ENCODE measurements around the gene P2RY8. TPM values are rescaled to one million over a fixed set of nuclear protein-coding genes. Genes with fewer than 3 reads are reported as not detected.
"Not testable (repeated sequence)": the region's sequence is repeated elsewhere in the genome, so short reads cannot be mapped to it uniquely, and the experiment has no call there.

The P2RY8 gene
- total and polyA plus RNA-seq, 2 donors (not counting 1 experiment from before 2014, with no cell fraction given): 72.3 to 142 TPM

DNA sequence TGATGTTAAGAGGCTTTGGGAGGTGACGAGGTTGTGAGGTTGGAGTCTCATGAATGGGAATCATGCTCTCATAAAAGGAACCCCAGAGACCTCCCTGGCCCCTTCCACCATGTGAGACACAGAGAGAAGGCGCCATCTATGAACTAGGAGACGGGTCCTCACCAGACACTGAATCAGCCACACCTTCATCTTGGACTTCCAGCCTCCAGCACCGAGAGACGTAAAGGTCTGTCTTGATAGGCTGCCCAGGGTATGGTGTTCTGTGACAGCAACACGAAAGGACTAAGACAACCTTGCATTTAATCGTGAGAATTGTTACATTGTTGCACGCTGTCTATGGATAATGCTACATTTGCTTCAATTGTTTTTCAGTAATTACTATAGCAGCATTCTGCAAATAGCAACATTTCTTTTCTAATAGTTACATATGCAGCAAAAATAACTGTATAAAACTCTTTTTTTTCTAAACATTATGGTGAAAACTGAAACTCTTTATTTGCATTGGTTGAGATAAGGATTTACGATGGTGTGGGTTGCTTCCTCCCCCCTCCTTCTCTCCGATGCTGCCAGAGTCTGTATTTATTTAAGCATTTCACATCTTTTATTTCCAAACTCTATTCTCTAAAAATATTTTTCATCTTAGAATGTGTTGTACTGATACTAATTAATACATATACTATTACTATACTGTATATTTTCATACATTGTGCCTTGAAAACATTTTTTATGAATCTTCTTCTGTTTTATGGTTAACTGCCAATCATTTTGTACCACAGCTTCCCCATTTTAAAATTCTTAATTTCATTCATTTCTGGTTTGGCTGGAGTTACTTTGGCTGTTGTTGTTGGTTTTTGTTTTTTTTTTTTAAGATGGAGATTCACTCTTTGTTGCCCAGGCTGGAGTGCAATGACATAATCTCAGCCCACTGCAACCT, 28.0 kb upstream of the P2RY8 start:
- H3K4me3 Mint-ChIP-seq: peak overlapping the region; percentile 53
- H4K20me1 ChIP-seq (ENCODE audit: control insufficient read depth, insufficient read depth, low read length, poor library complexity, severe bottlenecking): no peaks in the 10 kb centered on the region
- no peaks in the 10 kb centered on the region for H3K9me3 Mint-ChIP-seq (ENCODE audit: insufficient read depth)
- H3K4me1 ChIP-seq (ENCODE audit: control insufficient read depth in 2 of 2, insufficient read depth in 2 of 2, low read length in 2 of 2): peaks cover 15 to 25% of the 10 kb centered on the region in 2 donors
- H3K4me2 ChIP-seq (replicated peaks; ENCODE audit: low read depth, low read length, poor library complexity, severe bottlenecking): peak overlapping the region; percentile 48
- H3K9ac ChIP-seq (ENCODE audit: low read length): no peak overlapping the region
- peak overlapping the region; percentile 48 for H2AFZ ChIP-seq (ENCODE audit: insufficient read depth, low read depth, low read length, poor library complexity, severe bottlenecking)
- intact Hi-C loops (cut with micrococcal nuclease): no loop called here
- ChIA-PET CTCF (no interaction called here), POLR2A (no interaction called here)
- H3K9me3 ChIP-seq (ENCODE audit: control extremely low read depth in 1 of 3, control insufficient read depth in 2 of 3, insufficient read depth in 1 of 3, low read length in 2 of 3): peaks cover 0 to 4% (median 0%) of the 10 kb centered on the region in 3 donors
- DNase-seq: no peak
- no peaks in the 10 kb centered on the region for H3K79me2 ChIP-seq (ENCODE audit: control insufficient read depth, insufficient read depth, low read length)
- H3K27ac Mint-ChIP-seq: peak overlapping the region; percentile 24
- no peak for ATAC-seq (ENCODE audit: low read depth)
- TF ChIP-seq, protein P1, sequence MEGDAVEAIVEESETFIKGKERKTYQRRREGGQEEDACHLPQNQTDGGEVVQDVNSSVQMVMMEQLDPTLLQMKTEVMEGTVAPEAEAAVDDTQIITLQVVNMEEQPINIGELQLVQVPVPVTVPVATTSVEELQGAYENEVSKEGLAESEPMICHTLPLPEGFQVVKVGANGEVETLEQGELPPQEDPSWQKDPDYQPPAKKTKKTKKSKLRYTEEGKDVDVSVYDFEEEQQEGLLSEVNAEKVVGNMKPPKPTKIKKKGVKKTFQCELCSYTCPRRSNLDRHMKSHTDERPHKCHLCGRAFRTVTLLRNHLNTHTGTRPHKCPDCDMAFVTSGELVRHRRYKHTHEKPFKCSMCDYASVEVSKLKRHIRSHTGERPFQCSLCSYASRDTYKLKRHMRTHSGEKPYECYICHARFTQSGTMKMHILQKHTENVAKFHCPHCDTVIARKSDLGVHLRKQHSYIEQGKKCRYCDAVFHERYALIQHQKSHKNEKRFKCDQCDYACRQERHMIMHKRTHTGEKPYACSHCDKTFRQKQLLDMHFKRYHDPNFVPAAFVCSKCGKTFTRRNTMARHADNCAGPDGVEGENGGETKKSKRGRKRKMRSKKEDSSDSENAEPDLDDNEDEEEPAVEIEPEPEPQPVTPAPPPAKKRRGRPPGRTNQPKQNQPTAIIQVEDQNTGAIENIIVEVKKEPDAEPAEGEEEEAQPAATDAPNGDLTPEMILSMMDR (IDR thresholded peaks at IDR 0.05): no peak
- no peak for TF ChIP-seq EZH2 (IDR thresholded peaks at IDR 0.05; ENCODE audit: borderline replicate concordance, insufficient read depth, low read depth, low read length, poor library complexity, severe bottlenecking)
- no peaks in the 10 kb centered on the region for H3K36me3 ChIP-seq (replicated peaks in 1 of 2; ENCODE audit: control extremely low read depth in 1 of 2, control insufficient read depth in 1 of 2, extremely low read depth in 1 of 2, insufficient read depth in 2 of 2, low read length in 1 of 2)
- no peak overlapping the region for H3K27ac ChIP-seq (ENCODE audit: low read length in 2 of 2)
- WGBS (ENCODE audit: insufficient coverage): 53% methylated on average over 3 of the region's 10 CpGs
- peaks cover 36% of the 10 kb centered on the region for H3K4me1 Mint-ChIP-seq
- H3K27me3 Mint-ChIP-seq: no peaks in the 10 kb centered on the region
- peak overlapping the region in 2 of 5 experiments; percentile 5 to 14 for H3K4me3 ChIP-seq (ENCODE audit: control extremely low read depth in 1 of 5, extremely low read depth in 1 of 5, insufficient read depth in 1 of 5, low read depth in 2 of 5, low read length in 4 of 5)
- H3K27me3 ChIP-seq (replicated peaks in 1 of 4; ENCODE audit: control extremely low read depth in 1 of 4, control insufficient read depth in 3 of 4, insufficient read depth in 4 of 4, low read length in 3 of 4): no peaks in the 10 kb centered on the region

DNA sequence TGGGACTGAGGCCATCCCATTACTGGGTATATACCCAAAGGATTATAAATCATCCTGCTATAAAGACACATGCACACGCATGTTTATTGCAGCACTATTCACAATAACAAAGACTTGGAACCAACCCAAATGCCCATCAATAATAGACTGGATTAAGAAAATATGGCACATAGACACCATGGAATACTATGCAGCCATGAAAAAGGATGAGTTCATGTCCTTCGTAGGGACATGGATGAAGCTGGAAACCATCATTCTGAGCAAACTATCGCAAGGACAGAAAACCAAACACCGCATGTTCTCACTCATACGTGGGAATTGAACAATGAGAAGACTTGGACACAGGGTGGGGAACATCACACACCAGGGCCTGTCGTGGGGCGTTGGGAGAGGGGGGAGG, 27.1 kb upstream of the P2RY8 start:
- H3K27ac Mint-ChIP-seq: peak overlapping the region; percentile 2
- ATAC-seq (ENCODE audit: low read depth); H3K36me3 ChIP-seq (replicated peaks in 1 of 2; ENCODE audit: control extremely low read depth in 1 of 2, control insufficient read depth in 1 of 2, extremely low read depth in 1 of 2, insufficient read depth in 2 of 2, low read length in 1 of 2); POLR2A ChIA-PET; H3K4me3 ChIP-seq (ENCODE audit: control extremely low read depth in 1 of 5, extremely low read depth in 1 of 5, insufficient read depth in 1 of 5, low read depth in 2 of 5, low read length in 4 of 5); DNase-seq; H2AFZ ChIP-seq (ENCODE audit: insufficient read depth, low read depth, low read length, poor library complexity, severe bottlenecking); H3K27me3 Mint-ChIP-seq; CTCF ChIA-PET; H3K27me3 ChIP-seq (replicated peaks in 1 of 4; ENCODE audit: control extremely low read depth in 1 of 4, control insufficient read depth in 3 of 4, insufficient read depth in 4 of 4, low read length in 3 of 4); H3K9me3 Mint-ChIP-seq (ENCODE audit: insufficient read depth); intact Hi-C loops (cut with micrococcal nuclease); H3K9me3 ChIP-seq (ENCODE audit: control extremely low read depth in 1 of 3, control insufficient read depth in 2 of 3, insufficient read depth in 1 of 3, low read length in 2 of 3); H3K9ac ChIP-seq (ENCODE audit: low read length); H3K27ac ChIP-seq (ENCODE audit: low read length in 2 of 2); H3K4me3 Mint-ChIP-seq; H3K79me2 ChIP-seq (ENCODE audit: control insufficient read depth, insufficient read depth, low read length); H4K20me1 ChIP-seq (ENCODE audit: control insufficient read depth, insufficient read depth, low read length, poor library complexity, severe bottlenecking); H3K4me2 ChIP-seq (replicated peaks; ENCODE audit: low read depth, low read length, poor library complexity, severe bottlenecking): not testable (repeated sequence)
- H3K4me1 Mint-ChIP-seq: peaks cover 36% of the 10 kb centered on the region
- 100% methylated on average over 2 of the region's 7 CpGs for WGBS (ENCODE audit: insufficient coverage)
- H3K4me1 ChIP-seq (ENCODE audit: control insufficient read depth in 2 of 2, insufficient read depth in 2 of 2, low read length in 2 of 2): peaks cover 15 to 25% of the 10 kb centered on the region in 2 donors

Data from B cell (primary cell).